H7 (cell line): ENCODE data around the gene HSPA12A. TPM values are rescaled to one million over a fixed set of nuclear protein-coding genes. Genes with fewer than 3 reads are reported as not detected.
A peak's percentile ranks its signal among the peaks of the same experiment; 100 is the strongest.

ENCODE experiments used
- DNase-seq: peaks from one replicate; pipeline ENCODE4 v3.0.0; 2012
- H3K27me3 ChIP-seq: 2 replicates; pipeline ENCODE4 v1.6.0; 2011; ENCODE audit warnings: mild to moderate bottlenecking, low read length; ENCODE audit not compliant: control insufficient read depth, insufficient read depth
- H3K36me3 ChIP-seq: replicated peaks from 2 replicates; pipeline ENCODE4 v1.5.1; 2011; ENCODE audit warnings: low read length; ENCODE audit not compliant: control insufficient read depth, insufficient read depth
- H3K4me3 ChIP-seq: 2 replicates; pipeline ENCODE4 v1.5.1; 2011; ENCODE audit warnings: low read depth, mild to moderate bottlenecking, control low read depth, low read length, moderate library complexity; ENCODE audit not compliant: insufficient read depth
- total RNA-seq: library from RNA; depleted of rRNA; stranded (reverse); fragments of >200 nt; shearing (Covaris generic); gene quantifications from 2 replicates; pipeline ENCODE4 v1.2.3, GENCODE V29; 2014

Gene HSPA12A
- total RNA-seq, 1 experiment from 2014 or later = 1.9 TPM

- Histone ChIP-seq H3K27me3 (no peaks in the 10 kb centered on the region), H3K4me3 (no peak overlapping the region), H3K36me3 (no peaks in the 10 kb centered on the region)
- no peak for DNase-seq
Observed at GRCh38 chr10:116706281-116706680, 36.1 kb downstream of the HSPA12A start.

- DNase-seq = no peak
Observed at GRCh38 chr10:116705498-116705897, 36.9 kb downstream of the HSPA12A start.

GRCh38 chr10:116704926-116705325 lies 37.4 kb downstream of the HSPA12A start:
- no peak overlapping the region for H3K4me3 ChIP-seq
- H3K36me3 ChIP-seq = no peaks in the 10 kb centered on the region
- H3K27me3 ChIP-seq = no peaks in the 10 kb centered on the region
- no peak for DNase-seq

More at GRCh38 chr10:116705498-116705897, 36.9 kb downstream of the HSPA12A start:
- Histone ChIP-seq H3K27me3 (no peaks in the 10 kb centered on the region), H3K36me3 (no peaks in the 10 kb centered on the region), H3K4me3 (no peak overlapping the region)

GRCh38 chr10:116702165-116702564 lies 40.2 kb downstream of the HSPA12A start:
- Histone ChIP-seq H3K27me3 (no peaks in the 10 kb centered on the region), H3K4me3 (no peak overlapping the region), H3K36me3 (no peaks in the 10 kb centered on the region)
- no peak for DNase-seq

- DNase-seq = no peak
- Histone ChIP-seq H3K27me3 (no peaks in the 10 kb centered on the region), H3K36me3 (no peaks in the 10 kb centered on the region), H3K4me3 (no peak overlapping the region)
Observed at GRCh38 chr10:116699471-116700150, 42.8 kb downstream of the HSPA12A start.

GRCh38 chr10:116699049-116699448 lies 43.3 kb downstream of the HSPA12A start:
- H3K4me3 ChIP-seq = no peak overlapping the region
- DNase-seq = no peak
- H3K36me3 ChIP-seq = no peaks in the 10 kb centered on the region
- no peaks in the 10 kb centered on the region for H3K27me3 ChIP-seq

GRCh38 chr10:116698364-116698763 lies 44.0 kb downstream of the HSPA12A start:
- Histone ChIP-seq H3K27me3 (no peaks in the 10 kb centered on the region), H3K4me3 (no peak overlapping the region), H3K36me3 (no peaks in the 10 kb centered on the region)
- no peak for DNase-seq

GRCh38 chr10:116697816-116698215 lies 44.5 kb downstream of the HSPA12A start:
- no peak overlapping the region for H3K4me3 ChIP-seq
- no peaks in the 10 kb centered on the region for H3K27me3 ChIP-seq
- no peaks in the 10 kb centered on the region for H3K36me3 ChIP-seq
- no peak for DNase-seq

- Histone ChIP-seq H3K27me3 (no peaks in the 10 kb centered on the region), H3K4me3 (no peak overlapping the region), H3K36me3 (no peaks in the 10 kb centered on the region)
- no peak for DNase-seq
Observed at GRCh38 chr10:116696919-116697318, 45.4 kb downstream of the HSPA12A start.

GRCh38 chr10:116694927-116695268 lies 47.5 kb downstream of the HSPA12A start:
- Histone ChIP-seq H3K27me3 (no peaks in the 10 kb centered on the region), H3K4me3 (no peak overlapping the region), H3K36me3 (no peaks in the 10 kb centered on the region)
- no peak for DNase-seq

GRCh38 chr10:116694243-116694926 lies 48.0 kb downstream of the HSPA12A start:
- DNase-seq = peak; percentile 77
- H3K36me3 ChIP-seq = no peaks in the 10 kb centered on the region
- H3K27me3 ChIP-seq = no peaks in the 10 kb centered on the region
- H3K4me3 ChIP-seq = no peak overlapping the region

- no peak for DNase-seq
- Histone ChIP-seq H3K4me3 (no peak overlapping the region), H3K36me3 (no peaks in the 10 kb centered on the region), H3K27me3 (no peaks in the 10 kb centered on the region)
Observed at GRCh38 chr10:116692225-116692624, 50.1 kb downstream of the HSPA12A start.

GRCh38 chr10:116691635-116692034 lies 50.7 kb downstream of the HSPA12A start:
- Histone ChIP-seq H3K4me3 (no peak overlapping the region), H3K36me3 (no peaks in the 10 kb centered on the region), H3K27me3 (no peaks in the 10 kb centered on the region)
- DNase-seq = no peak

- Histone ChIP-seq H3K27me3 (no peaks in the 10 kb centered on the region), H3K4me3 (no peak overlapping the region), H3K36me3 (no peaks in the 10 kb centered on the region)
- DNase-seq = peak; percentile 77
Observed at GRCh38 chr10:116690356-116691322, 51.7 kb downstream of the HSPA12A start.
